HG03469 (cell line): ENCODE results near the gene CEP57.
"Not testable (repeated sequence)": the region's sequence is repeated elsewhere in the genome, so short reads cannot be mapped to it uniquely, and the experiment has no call there.

Experiments used
- ATAC-seq: cut with Tn5 transposase; IDR thresholded peaks from one replicate; pipeline ENCODE4 v1.9.1; 2021; ENCODE audit warnings: mild to moderate bottlenecking, moderate library complexity, moderate number of reproducible peaks; ENCODE audit not compliant: unreplicated experiment

CEP57 gene

GRCh38 chr11:95853138-95853537 is 62.8 kb downstream of the CEP57 start:
- ATAC-seq, result no peak

- no peak for ATAC-seq
These were observed 63.6 kb downstream of the CEP57 start for GRCh38 chr11:95853862-95854261.

- not testable (repeated sequence) for ATAC-seq
These were observed 64.1 kb downstream of the CEP57 start for GRCh38 chr11:95854362-95854761.

- ATAC-seq, result not testable (repeated sequence)
These were observed 69.7 kb downstream of the CEP57 start for GRCh38 chr11:95860024-95860423.

- ATAC-seq, result no peak
These were observed 73.3 kb downstream of the CEP57 start for GRCh38 chr11:95863486-95864140.

- ATAC-seq, result no peak
These were observed 76.8 kb downstream of the CEP57 start for GRCh38 chr11:95867105-95867504.

DNA sequence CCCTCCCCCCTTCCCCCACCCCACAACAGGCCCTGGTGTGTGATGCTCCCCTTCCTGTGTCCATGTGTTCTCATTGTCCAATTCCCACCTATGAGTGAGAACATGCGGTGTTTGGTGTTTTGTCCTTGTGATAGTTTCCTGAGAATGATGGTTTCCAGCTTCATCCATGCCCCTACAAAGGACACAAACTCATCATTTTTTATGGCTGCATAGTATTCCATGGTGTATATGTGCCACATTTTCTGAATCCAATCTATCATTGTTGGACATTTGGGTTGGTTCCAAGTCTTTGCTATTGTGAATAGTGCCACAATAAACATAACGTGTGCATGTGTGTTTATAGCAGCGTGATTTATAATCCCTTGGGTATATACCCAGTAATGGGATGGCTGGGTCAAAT is 80.6 kb downstream of the CEP57 start:
- ATAC-seq, result not testable (repeated sequence)

DNA sequence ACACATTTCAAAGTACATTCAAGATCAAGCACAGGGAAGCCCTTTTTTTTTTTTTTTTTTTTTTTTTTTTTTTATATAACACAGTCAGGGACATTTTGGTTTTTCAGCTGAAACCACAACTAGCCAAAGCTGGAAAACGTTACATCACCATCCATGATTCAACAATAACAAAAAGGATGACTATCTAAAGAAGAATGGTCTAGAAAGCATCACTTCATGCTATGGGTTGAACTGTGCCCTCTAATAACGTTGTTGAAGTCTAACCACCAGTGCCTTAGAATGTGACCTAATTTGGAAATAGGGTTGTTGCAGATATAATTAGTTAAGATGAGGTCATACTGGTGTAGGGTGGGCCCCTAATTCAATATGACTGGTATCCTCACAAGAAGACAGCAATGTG is 87.0 kb downstream of the CEP57 start:
- ATAC-seq, result no peak
